Upper lobe of left lung (tissue), 4 donors: ENCODE measurements around the gene KRI1.
A peak's percentile ranks its signal among the peaks of the same experiment; 100 is the strongest.

Source experiments
- POLR2A ChIP-seq, 4 donors: fragments of 450-650 bp; IDR thresholded peaks; one replicate each; pipeline ENCODE4 v1.5.1; 2016 to 2017; ENCODE audit warnings: antibody characterized with exemption in 4 of 4, mild to moderate bottlenecking in 2 of 4
- TF ChIP-seq, protein P1 (sequence below), 6 experiments: fragments of 450-650 bp in 4 of 6; fragments of 200-600 bp in 2 of 6; sonication (generic) in 2 of 6; IDR thresholded peaks; one replicate each; pipeline ENCODE4 v1.5.1; 2016 to 2019; ENCODE audit warnings: antibody characterized with exemption in 6 of 6

DNA sequence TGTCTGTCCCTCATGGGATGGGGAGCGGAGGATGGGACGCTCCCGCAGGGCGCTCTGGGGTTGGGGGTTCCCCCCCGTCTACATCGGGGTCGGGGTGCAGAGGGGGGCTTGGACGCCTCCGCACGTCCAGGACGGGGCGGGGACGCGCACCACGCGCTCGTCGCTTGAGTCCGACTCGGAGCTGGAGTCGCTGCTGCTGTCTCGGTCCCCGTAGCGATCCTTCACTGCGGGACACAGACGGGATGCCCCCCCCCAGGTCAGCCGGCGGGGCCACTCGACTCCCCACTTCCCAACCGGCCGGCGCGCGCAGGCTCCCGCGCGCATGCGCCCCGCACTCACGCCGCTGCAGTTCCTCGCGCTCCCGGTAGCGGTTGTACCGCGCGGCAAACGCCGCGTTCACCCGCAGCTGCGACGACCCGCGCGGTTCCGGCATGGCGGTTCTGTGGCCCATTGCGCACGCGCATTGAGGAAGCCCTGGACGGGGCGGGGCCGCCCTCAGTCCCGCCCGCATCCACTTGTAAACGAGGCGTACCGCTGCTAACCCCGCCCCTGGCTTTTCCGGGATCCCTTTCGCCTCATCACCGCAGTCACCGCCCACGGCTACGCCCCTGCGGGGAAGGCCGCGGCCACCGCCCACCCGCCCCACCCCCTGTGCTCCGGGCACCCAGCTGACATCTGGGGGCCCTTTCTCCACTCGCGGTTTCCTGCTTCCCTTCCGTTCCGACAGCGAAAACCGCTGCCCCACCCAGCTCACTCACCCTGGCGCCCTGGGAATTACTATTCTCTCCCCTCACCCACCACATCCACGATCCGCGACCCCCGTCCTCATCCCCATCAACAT is at the start of gene KRI1:
- TF ChIP-seq, protein P1, sequence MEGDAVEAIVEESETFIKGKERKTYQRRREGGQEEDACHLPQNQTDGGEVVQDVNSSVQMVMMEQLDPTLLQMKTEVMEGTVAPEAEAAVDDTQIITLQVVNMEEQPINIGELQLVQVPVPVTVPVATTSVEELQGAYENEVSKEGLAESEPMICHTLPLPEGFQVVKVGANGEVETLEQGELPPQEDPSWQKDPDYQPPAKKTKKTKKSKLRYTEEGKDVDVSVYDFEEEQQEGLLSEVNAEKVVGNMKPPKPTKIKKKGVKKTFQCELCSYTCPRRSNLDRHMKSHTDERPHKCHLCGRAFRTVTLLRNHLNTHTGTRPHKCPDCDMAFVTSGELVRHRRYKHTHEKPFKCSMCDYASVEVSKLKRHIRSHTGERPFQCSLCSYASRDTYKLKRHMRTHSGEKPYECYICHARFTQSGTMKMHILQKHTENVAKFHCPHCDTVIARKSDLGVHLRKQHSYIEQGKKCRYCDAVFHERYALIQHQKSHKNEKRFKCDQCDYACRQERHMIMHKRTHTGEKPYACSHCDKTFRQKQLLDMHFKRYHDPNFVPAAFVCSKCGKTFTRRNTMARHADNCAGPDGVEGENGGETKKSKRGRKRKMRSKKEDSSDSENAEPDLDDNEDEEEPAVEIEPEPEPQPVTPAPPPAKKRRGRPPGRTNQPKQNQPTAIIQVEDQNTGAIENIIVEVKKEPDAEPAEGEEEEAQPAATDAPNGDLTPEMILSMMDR (IDR thresholded peaks at IDR 0.05) = peak; percentile 27 to 96 (median 74)
- TF ChIP-seq POLR2A (IDR thresholded peaks at IDR 0.05) = peak in 3 of 4 donors; percentile 43 to 92 (median 88)
